Measurements from ENCODE around the gene TIMM8A. TPM values are rescaled to one million over a fixed set of nuclear protein-coding genes. Genes with fewer than 3 reads are reported as not detected.

TIMM8A gene
- total and polyA plus RNA-seq, 2 of the 13 experiments (the other 11 are each of a cell fraction or from before 2014, with no cell fraction given): 6.1 to 25.5 TPM

GRCh38 chrX:101348452-101349192 lies at the start of gene TIMM8A (continued):
- no peak for TF ChIP-seq ZNF670 (CRISPR knock-in tag; IDR thresholded peaks at IDR 0.05; ENCODE audit: borderline replicate concordance)
- TF ChIP-seq ZNF563 (CRISPR knock-in tag; IDR thresholded peaks at IDR 0.05): 0 out of 2 replicates have a peak, but pooled peaks have one; percentile 31
- TF ChIP-seq ZNF766 (CRISPR knock-in tag; IDR thresholded peaks at IDR 0.05; ENCODE audit: borderline replicate concordance): no peak
- no peak for TF ChIP-seq RXRA (CRISPR knock-in tag; IDR thresholded peaks at IDR 0.05)
- TF ChIP-seq CCDC6 (CRISPR knock-in tag; IDR thresholded peaks at IDR 0.05): peak; percentile 53; the same call in 1 of the 2 replicates
- TF ChIP-seq PRDM10 (CRISPR knock-in tag; IDR thresholded peaks at IDR 0.05; ENCODE audit: low read depth): no peak
- no peak for TF ChIP-seq XBP1 (CRISPR knock-in tag; IDR thresholded peaks at IDR 0.05)
- TF ChIP-seq ZNF761 (CRISPR knock-in tag; conservative IDR thresholded peaks at IDR 0.05): no peak
- TF ChIP-seq NCOA5 (CRISPR knock-in tag; IDR thresholded peaks at IDR 0.05): no peak
- peak; percentile 56; the same call in 1 of the 2 replicates for TF ChIP-seq ZNF777 (CRISPR knock-in tag; IDR thresholded peaks at IDR 0.05)
- peak; percentile 77 for TF ChIP-seq ZNF574 (CRISPR knock-in tag; IDR thresholded peaks at IDR 0.05)
- peak; percentile 49 for TF ChIP-seq HOXA3 (CRISPR knock-in tag; IDR thresholded peaks at IDR 0.05)
- TF ChIP-seq ZNF335 (CRISPR knock-in tag; IDR thresholded peaks at IDR 0.05): no peak
- TF ChIP-seq ZNF451 (CRISPR knock-in tag; IDR thresholded peaks at IDR 0.05): no peak
- TF ChIP-seq SP4 (CRISPR knock-in tag; IDR thresholded peaks at IDR 0.05): no peak
- no peak for TF ChIP-seq NFRKB (IDR thresholded peaks at IDR 0.05)
- TF ChIP-seq ZFX (CRISPR knock-in tag; IDR thresholded peaks at IDR 0.05; ENCODE audit: low read depth): no peak
- TF ChIP-seq KLF9 (CRISPR knock-in tag; IDR thresholded peaks at IDR 0.05; ENCODE audit: low read depth): no peak
- no peak; the same call in 1 of the 2 replicates for TF ChIP-seq TFE3 (CRISPR knock-in tag; IDR thresholded peaks at IDR 0.05)
- 0 out of 2 replicates have a peak, but pooled peaks have one; percentile 26 for TF ChIP-seq ZNF329 (CRISPR knock-in tag; IDR thresholded peaks at IDR 0.05; ENCODE audit: low read depth)
- TF ChIP-seq SIN3A (IDR thresholded peaks at IDR 0.05; ENCODE audit: borderline replicate concordance, low read depth, low read length): peak; percentile 53; the same call in 1 of the 2 replicates
- TF ChIP-seq ZBTB34 (CRISPR knock-in tag; IDR thresholded peaks at IDR 0.05): no peak

Data from HepG2 (cell line).